AML-193 (cell line): ENCODE results near the gene MSMB.

ENCODE experiments used
- DNase-seq, 2 experiments: peaks; one replicate each; lab custom pipeline; 2025; lab: John Stamatoyannopoulos, UW

The MSMB gene

DNA sequence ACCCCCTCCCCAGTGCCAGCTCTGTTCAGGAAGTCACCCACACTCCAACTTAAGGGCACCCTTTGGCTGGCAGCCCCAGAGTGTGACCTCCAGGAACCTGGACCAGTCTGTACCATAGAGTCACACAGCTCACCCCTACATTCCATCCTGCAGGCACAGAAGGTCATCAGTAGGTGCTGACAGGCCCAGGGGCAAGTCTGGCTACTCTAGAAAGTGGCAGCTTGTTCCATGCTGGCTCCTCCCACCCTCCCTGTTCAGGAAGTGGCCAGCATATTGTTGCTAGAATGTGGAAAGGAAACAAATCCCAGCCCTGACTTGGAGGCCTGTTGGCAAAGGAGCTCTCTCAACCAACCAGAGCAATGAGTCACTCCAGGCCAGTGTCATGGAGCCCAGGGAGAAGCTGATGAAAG is 12.5 kb downstream of the MSMB start:
- DNase-seq: no peak

GRCh38 chr10:46031648-46032532 is 14.2 kb downstream of the MSMB start:
- DNase-seq: no peak

- DNase-seq: peak; percentile 94 to 96
Observed at GRCh38 chr10:46030091-46030937, 15.8 kb downstream of the MSMB start, which contains the start of gene NCOA4. Gene NCOA4 (minus strand): TSS chr10:46030623. CDS start chr10:46016680, 13,943 bp downstream.

DNA sequence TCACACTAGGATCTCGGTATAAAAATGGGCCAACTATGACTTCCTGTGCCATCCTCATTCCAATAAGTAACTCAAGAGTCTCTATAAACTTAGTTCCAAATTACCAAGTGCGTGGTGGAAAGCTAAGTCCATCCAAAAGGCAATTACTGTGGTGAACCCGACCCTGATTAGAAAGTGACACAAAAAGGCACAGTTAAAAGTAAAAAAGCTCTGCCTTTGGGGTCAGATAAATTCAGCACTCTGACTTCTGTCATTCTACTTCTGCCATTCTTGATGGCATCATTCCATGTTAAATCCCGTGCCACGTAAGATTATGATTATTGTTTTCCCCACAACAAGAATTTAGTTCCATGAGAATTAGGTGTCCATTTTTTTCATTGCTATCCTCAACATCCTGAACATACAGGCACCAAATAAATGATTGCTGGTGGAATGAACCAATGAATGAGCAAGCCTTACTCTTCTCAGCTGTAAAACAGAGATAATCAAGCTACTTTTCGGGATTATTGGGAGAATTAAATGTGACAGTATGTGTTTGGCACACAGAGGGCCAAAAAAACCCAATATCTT is 16.5 kb downstream of the MSMB start:
- DNase-seq: no peak

DNA sequence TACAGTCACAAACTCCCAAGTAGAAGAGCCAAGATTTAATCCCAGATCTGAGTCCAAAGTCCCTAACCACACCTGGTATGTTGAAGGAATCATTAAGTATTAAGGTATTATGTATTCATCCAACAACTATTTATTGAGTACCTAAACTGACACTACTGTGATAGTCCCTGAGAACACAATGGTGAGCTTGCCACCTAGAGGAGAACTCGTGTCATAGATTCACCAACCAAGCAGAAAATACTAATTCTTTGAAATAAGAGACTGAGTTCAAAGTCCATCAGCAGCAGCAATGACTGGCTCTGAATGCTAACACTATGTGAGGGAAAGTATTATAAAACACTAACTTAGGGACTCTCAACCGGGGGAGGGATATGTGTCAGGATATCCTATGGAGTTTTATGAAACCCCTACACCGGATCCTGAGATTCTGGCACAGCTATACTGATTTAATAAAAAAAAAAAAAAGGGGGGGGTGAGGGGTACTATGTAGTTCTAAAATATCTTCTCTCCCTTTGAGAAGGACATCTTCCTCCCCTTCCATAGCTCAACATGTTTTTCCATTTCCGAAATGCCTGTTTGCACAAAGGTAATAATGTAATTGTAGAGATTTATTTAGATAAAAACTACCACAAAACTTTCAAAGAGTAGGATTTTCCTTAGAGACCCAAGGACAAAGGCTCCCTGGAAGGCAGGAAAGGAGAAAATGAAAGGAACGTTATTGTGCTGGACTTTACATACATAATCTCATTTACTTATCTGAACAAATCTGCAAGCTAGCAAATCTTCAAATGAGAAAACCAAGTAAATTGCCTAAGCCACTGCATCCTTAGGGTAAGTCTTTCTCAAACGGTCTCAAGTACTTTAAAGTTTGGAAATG is 17.2 kb downstream of the MSMB start:
- DNase-seq: peak; percentile 76 to 80

- DNase-seq: no peak
Observed at GRCh38 chr10:46026106-46026505, 20.0 kb downstream of the MSMB start.

DNA sequence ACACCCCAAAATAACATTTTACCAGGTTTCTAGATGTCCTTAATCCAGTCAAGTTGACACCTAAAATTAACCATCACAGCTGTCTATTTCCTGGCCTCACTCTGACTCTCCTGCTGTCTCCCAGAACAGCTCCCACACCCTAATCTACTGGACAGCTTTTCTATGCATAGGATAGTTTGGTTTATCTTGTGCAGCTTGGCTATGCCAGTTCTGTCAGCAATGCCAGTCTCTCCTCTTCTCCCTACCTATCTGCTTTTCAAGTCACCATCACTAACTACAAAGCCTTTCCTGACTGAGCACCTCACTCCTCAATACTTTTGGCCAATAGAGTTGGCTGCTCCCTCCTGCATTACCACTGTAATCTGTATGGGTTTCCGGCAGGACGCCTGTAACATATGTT is 20.7 kb downstream of the MSMB start:
- DNase-seq: no peak

DNA sequence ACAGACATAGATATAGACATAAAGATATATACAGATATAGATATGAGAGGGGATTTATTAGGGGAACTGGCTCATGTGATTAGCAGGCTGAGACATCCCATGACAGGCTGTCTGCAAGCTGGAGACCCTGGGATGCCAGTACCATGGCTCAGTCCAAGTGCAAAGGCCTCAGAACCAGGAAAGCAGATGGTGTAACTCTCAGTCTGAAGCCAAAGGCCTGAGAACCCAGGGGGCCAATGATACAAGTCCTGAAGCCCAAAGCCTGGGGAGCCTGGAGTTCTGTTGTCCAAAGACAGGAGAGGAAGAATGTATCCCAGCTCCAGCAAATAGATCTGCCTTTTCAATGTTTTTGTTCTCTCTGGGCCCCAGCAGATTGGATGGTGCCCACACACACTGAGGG is 21.1 kb downstream of the MSMB start:
- DNase-seq: no peak

DNA sequence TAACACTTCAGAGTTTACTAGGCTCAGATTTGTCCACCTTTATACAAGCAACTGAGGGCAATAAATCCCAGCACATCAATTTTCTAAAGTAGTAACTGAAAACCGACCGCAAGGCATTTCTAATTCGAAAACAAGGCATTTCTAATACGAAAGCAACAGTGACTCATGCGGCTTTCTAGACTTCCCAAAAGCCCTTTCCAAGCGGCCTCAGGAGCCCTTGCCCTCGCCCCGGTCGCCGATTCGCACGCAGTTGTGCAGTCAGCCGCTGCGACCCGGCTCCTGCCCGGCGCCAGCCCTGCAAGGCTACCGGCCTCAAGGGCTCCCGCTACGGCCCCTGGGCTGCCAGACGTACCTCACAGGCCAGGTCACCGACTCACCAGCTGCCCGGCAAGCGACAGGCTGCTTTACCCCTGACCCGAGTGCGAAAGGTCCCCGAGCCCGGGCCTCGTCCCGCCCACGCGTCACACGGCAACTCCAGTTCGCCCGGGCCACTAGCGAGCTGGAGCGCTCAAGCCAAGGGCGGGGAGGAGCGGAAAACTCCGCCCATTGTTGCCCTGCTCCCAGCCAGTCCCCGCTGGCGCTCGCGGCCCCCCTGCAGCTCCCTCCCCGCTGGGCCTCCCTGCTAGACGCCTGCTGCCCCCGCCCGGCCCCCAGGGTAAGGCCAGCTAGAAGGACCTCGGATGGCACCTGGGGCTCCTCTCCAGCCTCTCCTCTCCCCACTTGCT is 22.9 kb downstream of the MSMB start:
- peak; percentile 90 to 91 for DNase-seq

DNA sequence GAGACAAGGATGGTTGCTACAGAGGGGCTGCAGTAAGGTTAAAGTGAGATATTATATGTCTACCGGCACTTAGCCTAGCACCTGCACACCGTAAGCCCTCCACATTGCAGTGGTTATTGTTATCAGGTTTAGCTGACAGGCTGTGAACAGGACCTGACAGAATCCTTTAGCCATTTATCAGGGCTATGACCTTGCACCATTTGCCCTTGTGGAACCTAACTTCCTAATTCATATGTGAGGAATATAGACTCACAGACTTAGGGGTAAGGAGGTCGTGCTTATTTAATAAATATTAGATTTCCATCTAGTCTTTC is 25.8 kb downstream of the MSMB start:
- DNase-seq: no peak

DNA sequence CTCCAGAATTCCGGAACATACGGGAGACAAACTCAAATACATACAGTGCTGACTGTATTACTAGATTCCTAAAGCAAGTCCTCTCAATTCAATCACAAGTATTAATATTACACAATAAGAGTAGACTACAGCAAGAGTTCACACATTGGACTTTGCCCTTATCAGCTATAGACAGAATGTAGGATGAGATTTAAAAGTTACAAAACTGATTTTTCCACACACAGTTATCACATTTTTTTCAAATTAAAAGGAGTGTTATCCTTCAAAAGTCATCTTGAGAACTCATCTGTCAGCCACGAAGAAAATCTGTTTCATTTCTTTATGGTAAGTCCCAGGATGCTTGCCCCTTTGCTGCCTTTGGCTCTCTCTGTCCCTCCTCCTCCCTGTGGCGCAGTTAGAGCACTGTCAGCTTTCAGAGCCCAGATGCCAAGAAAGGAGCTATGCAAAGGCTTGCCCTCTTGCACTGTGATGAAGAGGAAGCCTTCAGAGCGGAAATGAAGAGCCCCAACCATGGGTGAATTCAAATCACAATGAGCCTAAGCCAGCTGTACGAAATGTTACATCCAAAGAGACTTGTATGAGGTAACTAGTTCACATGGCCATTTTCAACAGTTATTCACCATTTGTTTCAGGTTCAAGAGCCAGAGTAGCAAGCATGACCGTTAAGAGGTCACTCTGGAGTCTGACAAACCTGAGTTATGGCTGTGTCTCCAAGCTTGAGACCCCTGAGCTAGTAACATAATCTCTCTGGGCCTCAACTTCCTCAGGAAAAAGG is 26.3 kb downstream of the MSMB start:
- DNase-seq: peak; percentile 27 to 30

DNA sequence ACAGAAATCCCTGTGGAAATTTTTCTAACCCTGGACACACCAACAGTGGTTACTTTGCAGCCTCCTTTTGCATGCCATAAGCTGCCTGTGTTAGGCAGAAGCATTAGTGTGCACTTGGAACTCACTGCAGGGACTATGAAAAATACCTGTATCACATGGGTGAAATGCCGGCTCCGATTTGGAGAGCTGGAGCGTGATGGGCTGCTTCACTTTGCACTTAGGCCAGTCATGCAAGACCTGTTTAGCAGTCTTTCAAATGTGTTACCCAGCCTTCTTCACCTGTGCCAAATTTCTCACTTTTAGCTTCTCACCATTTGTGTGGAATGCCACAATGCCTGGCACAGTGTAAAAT is 26.9 kb downstream of the MSMB start:
- no peak for DNase-seq

- DNase-seq: peak in 1 of 2 experiments; percentile 19
Observed at GRCh38 chr10:46018453-46019176, 27.5 kb downstream of the MSMB start.

DNA sequence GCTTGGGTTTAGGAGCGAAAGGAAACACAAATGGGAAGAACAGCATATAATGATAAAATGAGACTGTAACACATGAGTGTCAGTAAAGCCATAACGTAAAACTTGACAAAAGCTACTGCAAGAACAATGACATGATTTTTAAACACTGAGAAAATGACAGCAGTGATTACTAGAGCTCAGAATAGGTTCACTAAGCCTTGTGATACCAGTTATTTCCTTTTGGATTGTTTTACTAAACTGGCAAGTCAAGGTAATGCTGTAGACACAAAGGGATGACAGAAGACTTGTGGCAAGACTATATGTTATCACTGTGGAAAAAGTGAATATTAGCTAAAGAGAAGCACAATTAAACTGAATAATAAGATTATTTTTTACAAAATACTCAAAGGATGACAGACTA is 28.3 kb downstream of the MSMB start:
- DNase-seq: no peak

- DNase-seq: no peak
Observed at GRCh38 chr10:46016811-46017210, 29.3 kb downstream of the MSMB start.

- no peak for DNase-seq
Observed at GRCh38 chr10:46016190-46016589, 29.9 kb downstream of the MSMB start.

- no peak for DNase-seq
Observed at GRCh38 chr10:46014683-46015405, 31.2 kb downstream of the MSMB start.

- DNase-seq: no peak
Observed at GRCh38 chr10:46014206-46014605, 31.9 kb downstream of the MSMB start.

DNA sequence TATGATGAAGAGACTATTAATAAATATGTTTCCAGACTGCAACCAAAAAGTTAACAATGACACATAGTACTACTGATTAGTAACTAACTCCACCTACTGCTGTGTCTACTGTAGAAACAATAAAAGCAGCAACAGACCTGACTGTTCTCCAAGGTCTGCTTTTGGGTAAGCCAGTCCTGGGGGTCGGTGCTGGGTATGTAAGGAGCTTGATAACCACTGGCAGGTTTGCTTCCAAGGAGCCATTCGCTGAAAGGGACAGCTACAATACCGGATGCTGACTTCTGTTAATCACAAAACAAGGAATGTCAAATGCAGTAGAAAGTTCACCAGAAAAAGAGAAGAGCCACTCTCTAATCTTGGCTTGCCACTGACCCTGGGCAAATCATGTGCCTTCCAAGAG is 33.3 kb downstream of the MSMB start:
- no peak for DNase-seq
